ENCODE data around the gene SMYD3. TPM values are rescaled to one million over a fixed set of nuclear protein-coding genes. Genes with fewer than 3 reads are reported as not detected.

SMYD3 gene
- total and polyA plus RNA-seq, 9 of the 15 experiments (the other 6 are each of a cell fraction or from before 2014, with no cell fraction given) = 128 to 440 (median 197) TPM

DNA sequence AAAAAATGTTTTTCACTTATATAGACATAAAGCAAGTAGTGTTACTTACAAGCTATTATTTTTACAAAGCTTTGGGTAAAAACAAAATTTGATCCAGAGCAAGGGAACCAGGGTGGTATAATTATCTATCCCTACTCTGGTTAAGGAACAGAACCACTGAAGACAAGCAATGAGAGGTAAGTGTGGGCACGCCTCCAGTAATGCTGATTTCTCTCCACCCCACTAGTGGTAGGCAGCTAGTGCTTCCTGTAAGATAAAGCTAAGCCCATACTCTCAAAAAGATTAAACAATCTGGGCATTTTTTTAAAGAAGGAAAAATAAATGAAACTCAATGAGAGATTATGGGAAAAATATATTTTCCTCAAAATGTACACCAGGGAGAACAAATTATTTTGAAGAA, 36.9 kb upstream of the SMYD3 start:
- WGBS (ENCODE audit: insufficient coverage, low coverage, missing lambda C conversion rate) = 90% methylated on average over 1 of the region's 1 CpG
- no peak for DNase-seq (ENCODE audit: extremely low read depth in 1 of 4, low spot score in 3 of 4)
- BruUV-seq (replicated peaks) = no TSS peak
- Histone ChIP-seq H3K27me3 (ENCODE audit: control insufficient read depth in 2 of 2, insufficient read depth in 2 of 2, low read length in 2 of 2) (no peaks in the 10 kb centered on the region), H4K20me1 (replicated peaks; ENCODE audit: control insufficient read depth, insufficient read depth, low read length) (no peaks in the 10 kb centered on the region), H3K9me3 (replicated peaks; ENCODE audit: control insufficient read depth, insufficient read depth, low read depth, low read length) (no peaks in the 10 kb centered on the region), H3K27ac (ENCODE audit: extremely low read depth, low read depth, low read length) (no peak overlapping the region), H3K4me2 (ENCODE audit: insufficient read depth, low read length) (no peak overlapping the region), H3K9me1 (ENCODE audit: control insufficient read depth, insufficient read depth, low read length) (no peaks in the 10 kb centered on the region), H3K4me1 (replicated peaks in 1 of 2; ENCODE audit: control insufficient read depth in 2 of 2, insufficient read depth in 2 of 2, low read length in 2 of 2) (no peaks in the 10 kb centered on the region), H3K79me2 (ENCODE audit: control insufficient read depth, insufficient read depth, low read length) (no peaks in the 10 kb centered on the region), H3K4me3 (no peak overlapping the region), H3K36me3 (ENCODE audit: control insufficient read depth, insufficient read depth, low read length) (peaks cover 80% of the 10 kb centered on the region), H3K9ac (ENCODE audit: insufficient read depth in 1 of 2, low read depth in 2 of 2, low read length in 2 of 2) (no peak overlapping the region), H2AFZ (ENCODE audit: low read depth, low read length) (no peak overlapping the region)
- no peak for FAIRE-seq
- in situ Hi-C loops (cut with MboI) (no loop called here), intact Hi-C loops (cut with micrococcal nuclease) (no loop called here)
- no peak for ATAC-seq
- no peak for TF ChIP-seq JUN (IDR thresholded peaks at IDR 0.05; ENCODE audit: borderline replicate concordance, low read depth, low read length)
- TF ChIP-seq JUN (CRISPR knock-in tag; IDR thresholded peaks at IDR 0.05; ENCODE audit: borderline replicate concordance) = no peak
- CTCF ChIA-PET (ENCODE audit: low intra/inter-chr PET ratio) = no interaction called here
- POLR2A ChIA-PET = interaction anchor here (0.6 to 0.9 kb wide), 2 partner anchors 16 to 67 kb away, joined by 3 read pairs; no protein-coding TSS in a partner anchor

DNA sequence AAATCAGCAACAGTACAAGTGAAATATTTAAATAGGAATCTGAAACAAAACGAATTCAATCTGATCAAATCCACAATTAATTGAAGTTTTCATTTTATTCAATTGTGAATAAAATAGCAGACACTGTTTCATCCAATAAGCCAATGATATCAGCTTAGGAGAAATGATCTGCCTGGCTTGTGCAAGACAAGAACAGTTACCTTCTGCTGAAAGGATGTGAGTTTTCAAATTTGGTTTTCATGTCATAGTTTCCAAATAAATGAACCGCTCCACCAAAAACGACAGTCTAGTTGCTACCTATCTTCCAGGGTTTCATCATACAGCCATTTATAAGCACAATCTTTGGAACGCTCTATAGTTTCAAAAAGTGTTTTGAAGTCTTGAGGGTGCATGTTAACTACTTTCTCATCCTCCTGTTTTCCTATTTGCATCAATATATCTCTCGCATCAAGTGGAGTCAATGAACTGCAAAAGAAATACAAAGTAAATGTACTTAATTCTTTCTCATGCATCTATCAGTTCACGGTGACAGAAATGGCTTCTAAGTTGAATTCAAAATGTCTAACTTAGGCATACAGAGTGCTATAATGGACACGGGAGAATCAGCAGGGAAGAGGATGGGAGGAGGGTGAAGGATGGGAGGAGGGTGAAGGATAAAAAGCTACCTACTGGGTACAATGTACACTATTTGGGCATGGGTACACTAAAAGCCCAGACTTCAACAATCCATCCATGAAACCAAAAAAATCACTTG, 33.8 kb upstream of the SMYD3 start:
- Histone ChIP-seq H3K27me3 (ENCODE audit: control insufficient read depth in 2 of 2, insufficient read depth in 2 of 2, low read length in 2 of 2) (no peaks in the 10 kb centered on the region), H3K4me3 (no peak overlapping the region), H2AFZ (ENCODE audit: low read depth, low read length) (no peak overlapping the region), H3K9me1 (ENCODE audit: control insufficient read depth, insufficient read depth, low read length) (no peaks in the 10 kb centered on the region), H3K4me2 (ENCODE audit: insufficient read depth, low read length) (no peak overlapping the region), H3K4me1 (replicated peaks in 1 of 2; ENCODE audit: control insufficient read depth in 2 of 2, insufficient read depth in 2 of 2, low read length in 2 of 2) (no peaks in the 10 kb centered on the region), H4K20me1 (replicated peaks; ENCODE audit: control insufficient read depth, insufficient read depth, low read length) (no peaks in the 10 kb centered on the region), H3K9ac (ENCODE audit: insufficient read depth in 1 of 2, low read depth in 2 of 2, low read length in 2 of 2) (no peak overlapping the region), H3K79me2 (ENCODE audit: control insufficient read depth, insufficient read depth, low read length) (no peaks in the 10 kb centered on the region), H3K27ac (ENCODE audit: extremely low read depth, low read depth, low read length) (no peak overlapping the region), H3K36me3 (ENCODE audit: control insufficient read depth, insufficient read depth, low read length) (peaks cover 53% of the 10 kb centered on the region), H3K9me3 (replicated peaks; ENCODE audit: control insufficient read depth, insufficient read depth, low read depth, low read length) (no peaks in the 10 kb centered on the region)
- in situ Hi-C loops (cut with MboI) = no loop called here
- TF ChIP-seq ZNF644 (tag; IDR thresholded peaks at IDR 0.05; ENCODE audit: low read depth) (no peak), SIX5 (IDR thresholded peaks at IDR 0.05; ENCODE audit: borderline replicate concordance in 1 of 2, insufficient read depth in 1 of 2, low read depth in 1 of 2, low read length in 2 of 2) (no peak), HSF4 (CRISPR knock-in tag; IDR thresholded peaks at IDR 0.05; ENCODE audit: borderline replicate concordance) (no peak), SRSF9 (IDR thresholded peaks at IDR 0.05; ENCODE audit: borderline replicate concordance, low read depth, low read length) (no peak), NBN (IDR thresholded peaks at IDR 0.05; ENCODE audit: low read depth) (no peak)
- FAIRE-seq = no peak
- no peak for DNase-seq (ENCODE audit: extremely low read depth in 1 of 4, low spot score in 3 of 4)
- BruUV-seq (replicated peaks) = TSS peak; percentile 18
- CTCF ChIA-PET (ENCODE audit: low intra/inter-chr PET ratio) = no interaction called here
- intact Hi-C loops (cut with micrococcal nuclease) = no loop called here
- 66% methylated on average over 7 of the region's 7 CpGs for WGBS (ENCODE audit: insufficient coverage, low coverage, missing lambda C conversion rate)
- POLR2A ChIA-PET = interaction anchor here (1.9 kb wide), 1 partner anchor 10 kb away, joined by 5 read pairs; no protein-coding TSS in a partner anchor
- ATAC-seq = no peak

Measured in K562 (cell line).